Stimulated activated CD4-positive, alpha-beta T cell treated with anti-CD3 and anti-CD28 coated beads, Interleukin-2, amount 100 ng/mL, for 4 hours (primary cell): ENCODE measurements around the gene GCSAML.

Experiments used
- DNase-seq: peaks from one replicate; pipeline ENCODE4 v3.0.0-alpha.2; 2020; ENCODE audit warnings: low read depth

The GCSAML gene

GRCh38 chr1:247574664-247575063, 25.7 kb downstream of the GCSAML start:
- DNase-seq: no peak

- DNase-seq: no peak
These were observed 27.6 kb downstream of the GCSAML start for GRCh38 chr1:247576514-247576913.

- no peak for DNase-seq
These were observed 30.1 kb downstream of the GCSAML start for GRCh38 chr1:247578946-247579460.

DNA sequence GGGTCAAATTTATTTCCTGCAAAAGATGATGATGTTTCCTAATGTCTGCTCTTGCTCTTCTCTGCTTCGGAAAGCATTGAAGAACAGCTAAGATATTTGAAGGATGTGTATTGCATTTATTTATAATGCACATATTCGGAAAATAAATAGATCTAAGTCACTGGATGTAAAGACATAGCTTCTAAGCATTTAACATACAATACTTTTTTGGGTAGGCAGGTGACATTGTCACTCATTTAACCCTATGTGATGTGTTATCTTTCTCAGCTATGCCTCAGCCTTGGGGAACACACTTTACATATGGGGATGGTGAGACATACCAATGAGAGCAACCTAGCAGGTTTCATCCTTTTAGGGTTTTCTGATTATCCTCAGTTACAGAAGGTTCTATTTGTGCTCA, 39.1 kb downstream of the GCSAML start, which contains the start of gene OR2G2:
Gene OR2G2, plus strand, starts transcription at position 301 of the 400 bp plus-strand sequence. Its CDS starts 0 bp downstream, at position 301.
- no peak for DNase-seq

GRCh38 chr1:247605286-247605685, 56.4 kb downstream of the GCSAML start, which contains the start of gene OR2G3:
TSS of gene OR2G3 (plus strand) at chr1:247605586. CDS start at chr1:247605586, 0 bp downstream.
- DNase-seq: no peak

DNA sequence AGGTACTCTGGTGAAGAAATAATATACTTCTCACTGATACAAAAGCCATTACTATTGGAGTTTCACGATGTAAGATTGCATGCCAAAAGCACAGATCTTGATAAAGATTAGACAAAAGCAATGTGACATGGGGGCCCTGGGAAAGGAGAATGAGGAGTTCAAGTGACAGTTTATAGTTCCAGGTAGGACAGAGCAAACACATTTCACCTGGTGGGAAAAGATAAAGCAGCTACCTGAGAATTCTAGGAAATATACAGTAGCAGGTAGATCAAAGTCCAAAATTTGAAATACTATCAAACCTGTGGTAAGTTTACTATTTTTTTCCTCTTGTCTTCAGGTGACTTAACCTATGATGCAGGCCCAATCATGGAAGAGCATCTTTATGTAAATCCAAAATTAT, 64.5 kb downstream of the GCSAML start:
- no peak for DNase-seq

- DNase-seq: no peak
These were observed 65.7 kb downstream of the GCSAML start for GRCh38 chr1:247614625-247615024.
